HEK293 (cell line): Measurements from ENCODE around the gene LST1.

Source experiments
- GLI2 ChIP-seq: fragments of 450-650 bp; formaldehyde crosslinking; IDR thresholded peaks from 2 replicates; pipeline ENCODE4; 2017; ENCODE audit warnings: missing biosample characterization, missing genetic modification characterization, low read depth, borderline replicate concordance
- GLIS2 ChIP-seq: fragments of 450-650 bp; formaldehyde crosslinking; IDR thresholded peaks from 2 replicates; pipeline ENCODE4 v1.5.1; 2016; ENCODE audit warnings: missing biosample characterization, missing genetic modification characterization
- HOXC10 ChIP-seq: sonication (generic); formaldehyde crosslinking; IDR thresholded peaks from 2 replicates; pipeline ENCODE4 v1.8.1; 2023; ENCODE audit warnings: mild to moderate bottlenecking, missing genetic modification reagents
- KLF8 ChIP-seq: fragments of 450-650 bp; formaldehyde crosslinking; IDR thresholded peaks from 2 replicates; pipeline ENCODE4 v1.5.1; 2016; ENCODE audit warnings: missing biosample characterization, missing genetic modification characterization
- TCF7L2 ChIP-seq: IDR thresholded peaks from 2 replicates; pipeline ENCODE4 v1.6.1; 2011; ENCODE audit warnings: low read depth, mild to moderate bottlenecking, inconsistent platforms, low read length, moderate library complexity, borderline replicate concordance
- TRIM28 ChIP-seq: IDR thresholded peaks from 2 replicates; pipeline ENCODE4 v1.6.1; 2011; ENCODE audit warnings: low read length, control low read depth, borderline replicate concordance
- YY1 ChIP-seq: fragments of 450-650 bp; formaldehyde crosslinking; IDR thresholded peaks from 2 replicates; pipeline ENCODE4 v1.5.1; 2018; ENCODE audit warnings: missing biosample characterization, missing genetic modification characterization
- ZBTB11 ChIP-seq: fragments of 450-650 bp; formaldehyde crosslinking; conservative IDR thresholded peaks from 2 replicates; pipeline ENCODE4 v1.5.1; 2016; ENCODE audit warnings: low read depth, missing biosample characterization, missing genetic modification characterization
- ZBTB49 ChIP-seq: fragments of 450-650 bp; formaldehyde crosslinking; IDR thresholded peaks from 2 replicates; pipeline ENCODE4 v1.5.1; 2016; ENCODE audit warnings: missing biosample characterization, missing genetic modification characterization, low read depth
- ZNF10 ChIP-seq: fragments of 450-650 bp; formaldehyde crosslinking; IDR thresholded peaks from 2 replicates; pipeline ENCODE4 v1.5.1; 2017; ENCODE audit warnings: missing biosample characterization, missing genetic modification characterization
- ZNF138 ChIP-seq: fragments of 450-650 bp; formaldehyde crosslinking; IDR thresholded peaks from 2 replicates; pipeline ENCODE4 v1.5.1; 2016; ENCODE audit warnings: missing biosample characterization, missing genetic modification characterization, borderline replicate concordance
- ZNF140 ChIP-seq: fragments of 450-650 bp; formaldehyde crosslinking; IDR thresholded peaks from 2 replicates; pipeline ENCODE4 v1.5.1; 2016; ENCODE audit warnings: missing biosample characterization, missing genetic modification characterization
- ZNF148 ChIP-seq: fragments of 450-650 bp; formaldehyde crosslinking; IDR thresholded peaks from 2 replicates; pipeline ENCODE4 v1.5.0; 2017; ENCODE audit warnings: missing biosample characterization, missing genetic modification characterization, borderline replicate concordance
- ZNF157 ChIP-seq: fragments of 450-650 bp; formaldehyde crosslinking; IDR thresholded peaks from 2 replicates; pipeline ENCODE4 v1.5.1; 2016; ENCODE audit warnings: missing biosample characterization, missing genetic modification characterization
- ZNF174 ChIP-seq: fragments of 450-650 bp; formaldehyde crosslinking; IDR thresholded peaks from 2 replicates; pipeline ENCODE4 v1.5.0; 2017; ENCODE audit warnings: missing biosample characterization, mild to moderate bottlenecking, missing genetic modification characterization
- ZNF175 ChIP-seq: fragments of 450-650 bp; formaldehyde crosslinking; IDR thresholded peaks from 2 replicates; pipeline ENCODE4 v1.5.1; 2016; ENCODE audit warnings: missing biosample characterization, missing genetic modification characterization
- ZNF473 ChIP-seq: fragments of 450-650 bp; formaldehyde crosslinking; IDR thresholded peaks from 2 replicates; pipeline ENCODE4 v1.5.1; 2017; ENCODE audit warnings: missing biosample characterization, missing genetic modification characterization
- ZNF510 ChIP-seq: fragments of 450-650 bp; formaldehyde crosslinking; IDR thresholded peaks from 2 replicates; pipeline ENCODE4 v1.5.1; 2018; ENCODE audit warnings: mild to moderate bottlenecking, missing genetic modification characterization, missing biosample characterization; ENCODE audit not compliant: insufficient replicate concordance
- ZNF513 ChIP-seq: fragments of 450-650 bp; IDR thresholded peaks from 2 replicates; pipeline ENCODE4 v1.5.1; 2018; ENCODE audit warnings: missing biosample characterization, missing genetic modification characterization
- ZNF555 ChIP-seq: fragments of 450-650 bp; formaldehyde crosslinking; conservative IDR thresholded peaks from 2 replicates; pipeline ENCODE4 v1.5.1; 2017; ENCODE audit warnings: missing biosample characterization, mild to moderate bottlenecking, missing genetic modification characterization, inconsistent platforms
- ZNF560 ChIP-seq: fragments of 450-650 bp; formaldehyde crosslinking; IDR thresholded peaks from 2 replicates; pipeline ENCODE4 v1.5.1; 2017; ENCODE audit warnings: missing biosample characterization, missing genetic modification characterization, borderline replicate concordance
- ZNF571 ChIP-seq: fragments of 450-650 bp; formaldehyde crosslinking; IDR thresholded peaks from 2 replicates; pipeline ENCODE4 v1.5.0; 2017; ENCODE audit warnings: missing biosample characterization, missing genetic modification characterization
- ZNF610 ChIP-seq: fragments of 450-650 bp; formaldehyde crosslinking; IDR thresholded peaks from 2 replicates; pipeline ENCODE4 v1.5.1; 2016; ENCODE audit warnings: missing biosample characterization, missing genetic modification characterization, borderline replicate concordance
- ZNF777 ChIP-seq: fragments of 450-650 bp; formaldehyde crosslinking; IDR thresholded peaks from 2 replicates; pipeline ENCODE4 v1.5.1; 2017; ENCODE audit warnings: missing biosample characterization, missing genetic modification characterization, borderline replicate concordance
- ZNF830 ChIP-seq: fragments of 450-650 bp; IDR thresholded peaks from 2 replicates; pipeline ENCODE4 v1.5.0; 2018; ENCODE audit warnings: missing biosample characterization, missing genetic modification characterization, low read depth, mild to moderate bottlenecking, moderate library complexity
- ZSCAN4 ChIP-seq: fragments of 450-650 bp; formaldehyde crosslinking; IDR thresholded peaks from 2 replicates; pipeline ENCODE4 v1.5.1; 2017; ENCODE audit warnings: missing biosample characterization, missing genetic modification characterization

LST1 gene

GRCh38 chr6:31541658-31542521, 44.2 kb upstream of the LST1 start, which contains the start of gene DDX39B (continued):
- TF ChIP-seq ZNF148 (tag by site-specific recombination), result no peak
- TF ChIP-seq ZNF513 (tag by site-specific recombination), result peak; percentile 27; the same call in 1 of the 2 replicates
- TF ChIP-seq ZNF174 (tag by site-specific recombination), result no peak
- TF ChIP-seq GLIS2 (tag by site-specific recombination), result peak; percentile 30; the same call in 1 of the 2 replicates
- TF ChIP-seq ZNF571 (tag by site-specific recombination), result no peak
- TF ChIP-seq ZNF560 (tag by site-specific recombination), result no peak
- TF ChIP-seq ZNF175, result no peak
- no peak for TF ChIP-seq ZNF555
- TF ChIP-seq ZSCAN4, result peak; percentile 44
- no peak for TF ChIP-seq ZNF140
- peak; percentile 95 for TF ChIP-seq ZBTB11 (tag by site-specific recombination)
- no peak for TF ChIP-seq ZNF830 (tag by site-specific recombination)
- no peak for TF ChIP-seq ZNF473
- no peak for TF ChIP-seq TCF7L2
- 0 out of 2 replicates have a peak, but pooled peaks have one; percentile 91 for TF ChIP-seq HOXC10 (CRISPR knock-in tag)
- no peak for TF ChIP-seq ZNF138
- no peak for TF ChIP-seq ZBTB49
- TF ChIP-seq KLF8 (tag by site-specific recombination), result no peak; the same call in none of the 2 replicates
- TF ChIP-seq GLI2, result no peak
- TF ChIP-seq YY1 (tag by site-specific recombination), result peak; percentile 99
- no peak for TF ChIP-seq ZNF777 (tag by site-specific recombination)
- peak; percentile 78; the same call in 1 of the 2 replicates for TF ChIP-seq ZNF610 (tag by site-specific recombination)
- peak; percentile 44; the same call in 1 of the 2 replicates for TF ChIP-seq TRIM28
- TF ChIP-seq ZNF510 (tag by site-specific recombination), result no peak
- TF ChIP-seq ZNF157 (tag by site-specific recombination), result no peak
- TF ChIP-seq ZNF10 (tag by site-specific recombination), result no peak
